NCI-H2227 (cell line): ENCODE measurements around the gene GPAT2.
"Not testable (repeated sequence)": the region's sequence is repeated elsewhere in the genome, so short reads cannot be mapped to it uniquely, and the experiment has no call there.

ENCODE experiments used
- DNase-seq: peaks from one replicate; lab custom pipeline; 2025; ENCODE audit not compliant: unreplicated experiment; lab: John Stamatoyannopoulos, UW

GPAT2 gene

DNA sequence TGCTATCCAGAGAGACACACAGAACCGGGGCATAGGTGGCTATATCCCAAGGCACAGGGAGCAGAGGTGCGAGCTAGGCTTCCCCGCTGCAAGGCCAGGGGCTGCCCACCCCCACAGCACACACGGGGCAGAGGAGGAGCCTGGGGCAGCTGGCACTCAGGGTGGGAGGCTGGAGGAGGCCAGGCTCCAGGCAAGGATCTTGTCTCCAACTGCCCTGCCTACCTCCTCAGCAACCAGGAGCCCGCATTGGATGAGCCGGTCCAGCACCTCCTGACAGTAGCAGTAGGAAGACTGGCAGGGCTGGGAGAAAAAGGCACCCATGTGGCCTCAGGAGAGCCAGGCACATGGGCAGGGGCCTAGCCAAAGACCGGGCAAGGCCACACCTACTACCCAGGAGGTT is 11.0 kb downstream of the GPAT2 start:
- not testable (repeated sequence) for DNase-seq

- not testable (repeated sequence) for DNase-seq
Measured at GRCh38 chr2:96022701-96023447, 11.8 kb downstream of the GPAT2 start.

GRCh38 chr2:96022126-96022525 is 12.6 kb downstream of the GPAT2 start:
- DNase-seq, result not testable (repeated sequence)

DNA sequence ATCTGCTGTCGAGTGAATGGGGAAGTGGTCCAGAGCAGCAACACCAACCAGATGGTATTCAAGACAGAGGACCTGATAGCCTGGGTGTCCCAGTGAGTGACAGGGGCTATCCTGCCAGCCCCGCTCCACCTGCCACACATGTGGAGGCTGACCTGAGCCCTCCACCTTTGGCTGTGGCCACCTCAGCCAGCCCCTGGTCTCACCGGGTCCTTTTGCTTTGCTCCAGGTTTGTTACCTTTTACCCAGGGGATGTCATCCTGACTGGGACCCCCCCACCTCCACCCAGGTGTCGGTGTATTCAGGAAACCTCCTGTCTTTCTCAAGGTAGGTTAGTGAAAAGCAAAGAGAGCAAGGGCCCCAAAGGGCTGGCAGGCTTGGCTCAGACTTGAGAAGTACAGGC is 13.6 kb downstream of the GPAT2 start:
- DNase-seq, result not testable (repeated sequence)

GRCh38 chr2:96019909-96020590 is 14.7 kb downstream of the GPAT2 start:
- not testable (repeated sequence) for DNase-seq

- not testable (repeated sequence) for DNase-seq
Measured at GRCh38 chr2:96016321-96016720, 18.4 kb downstream of the GPAT2 start.

DNA sequence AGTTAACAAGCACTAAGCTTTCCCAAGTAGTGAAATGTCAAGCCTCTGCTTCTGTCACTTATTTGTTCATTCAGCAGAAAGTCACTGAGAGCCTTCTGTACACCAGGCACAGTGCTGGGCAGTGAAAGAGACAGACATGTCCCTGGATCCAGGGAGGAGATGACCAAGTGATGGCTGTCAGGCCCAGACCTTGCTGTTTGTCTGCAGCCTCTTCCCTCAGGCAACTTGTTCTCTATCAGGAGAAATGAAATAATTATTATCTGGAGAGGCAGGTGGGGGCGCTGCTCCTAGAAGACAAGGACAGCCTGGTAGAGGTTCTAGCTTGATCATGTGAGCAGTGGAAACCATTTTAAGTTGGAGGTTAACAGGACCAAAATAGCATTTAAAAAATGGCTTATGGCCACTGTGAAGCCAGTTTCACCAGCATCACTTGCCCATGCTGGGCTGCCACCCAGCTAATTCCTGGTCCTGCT is 21.9 kb downstream of the GPAT2 start:
- not testable (repeated sequence) for DNase-seq

- DNase-seq, result not testable (repeated sequence)
Measured at GRCh38 chr2:96012086-96012791, 22.5 kb downstream of the GPAT2 start.

DNA sequence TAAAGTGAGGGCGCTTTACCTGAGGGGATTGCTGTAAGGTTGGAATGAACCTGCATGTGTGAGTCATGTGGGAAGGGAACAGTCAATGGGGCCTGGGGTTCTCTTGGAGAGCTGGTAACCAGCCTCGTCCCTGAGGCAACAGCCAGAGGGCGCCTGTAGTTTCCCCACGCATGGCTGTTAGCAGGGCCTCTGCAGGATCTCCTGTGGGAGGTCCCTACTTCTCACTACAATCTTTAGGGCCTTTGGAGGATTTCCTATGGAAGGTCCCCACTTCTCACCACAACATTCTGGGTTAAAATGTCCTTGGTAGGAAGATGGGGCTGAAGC is 23.6 kb downstream of the GPAT2 start:
- not testable (repeated sequence) for DNase-seq

DNA sequence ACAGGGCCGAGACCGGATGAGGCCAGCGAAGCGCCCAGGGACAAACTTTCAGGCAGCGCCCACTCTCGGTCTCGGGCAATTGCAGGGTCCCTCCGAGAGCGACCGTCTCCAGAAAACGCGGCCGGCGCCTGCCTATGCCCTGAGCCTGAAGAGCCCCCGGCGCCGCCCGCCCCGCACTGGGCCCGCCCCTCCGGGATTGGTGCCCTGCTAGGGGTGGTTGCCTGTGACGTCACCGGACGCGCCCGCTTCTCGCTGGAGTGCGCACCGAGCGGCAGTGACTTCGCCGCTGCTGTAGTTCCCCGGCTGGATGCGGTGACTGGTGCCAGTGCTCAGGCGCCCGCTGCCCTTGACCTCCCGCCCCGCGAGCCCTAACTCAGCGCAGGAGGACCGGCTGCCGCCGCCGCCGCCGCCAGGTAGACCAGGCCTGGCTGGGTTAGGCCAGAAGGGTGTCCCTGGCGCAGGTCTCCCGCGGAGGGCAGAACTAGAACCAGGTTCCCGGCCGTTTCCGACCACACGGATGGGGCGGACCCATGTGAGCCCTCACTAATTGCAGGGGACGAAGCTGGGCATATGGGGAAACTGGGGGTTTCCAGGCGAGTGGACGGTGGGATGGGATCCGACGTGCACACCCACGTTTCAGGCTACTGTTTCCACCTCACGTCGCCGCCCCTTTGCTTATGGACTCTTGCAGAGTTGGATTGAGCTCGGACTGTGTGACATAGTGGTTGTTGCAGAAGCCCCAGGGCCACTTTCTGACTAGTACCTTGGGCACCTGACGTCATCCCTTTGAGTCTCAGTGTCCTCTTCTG is 24.2 kb downstream of the GPAT2 start:
- DNase-seq, result not testable (repeated sequence)

DNA sequence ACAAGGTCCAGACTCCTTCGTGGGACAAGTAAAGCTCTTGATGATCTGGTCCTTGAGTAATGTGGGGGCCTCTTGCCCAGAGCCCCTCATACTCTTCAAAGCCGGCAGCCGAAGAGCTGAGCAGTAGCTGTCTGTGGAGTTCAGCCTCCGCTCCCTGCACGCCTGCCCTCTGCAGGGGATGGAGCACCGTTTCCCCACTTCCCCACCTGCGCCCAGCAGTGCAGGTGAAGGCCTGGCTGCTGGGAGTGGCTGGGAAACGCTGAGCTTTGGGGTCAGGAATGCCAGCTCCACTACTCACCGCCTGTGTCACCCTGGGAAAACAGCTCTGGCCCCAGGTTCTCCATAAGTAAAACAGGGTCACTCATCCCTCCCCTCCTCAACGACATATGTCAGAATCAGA is 24.9 kb downstream of the GPAT2 start:
- DNase-seq, result not testable (repeated sequence)

- not testable (repeated sequence) for DNase-seq
Measured at GRCh38 chr2:96008051-96008450, 26.7 kb downstream of the GPAT2 start.

- DNase-seq, result not testable (repeated sequence)
Measured at GRCh38 chr2:96006248-96006647, 28.5 kb downstream of the GPAT2 start.

GRCh38 chr2:95992520-95993272 is 42.0 kb downstream of the GPAT2 start:
- DNase-seq, result not testable (repeated sequence)

DNA sequence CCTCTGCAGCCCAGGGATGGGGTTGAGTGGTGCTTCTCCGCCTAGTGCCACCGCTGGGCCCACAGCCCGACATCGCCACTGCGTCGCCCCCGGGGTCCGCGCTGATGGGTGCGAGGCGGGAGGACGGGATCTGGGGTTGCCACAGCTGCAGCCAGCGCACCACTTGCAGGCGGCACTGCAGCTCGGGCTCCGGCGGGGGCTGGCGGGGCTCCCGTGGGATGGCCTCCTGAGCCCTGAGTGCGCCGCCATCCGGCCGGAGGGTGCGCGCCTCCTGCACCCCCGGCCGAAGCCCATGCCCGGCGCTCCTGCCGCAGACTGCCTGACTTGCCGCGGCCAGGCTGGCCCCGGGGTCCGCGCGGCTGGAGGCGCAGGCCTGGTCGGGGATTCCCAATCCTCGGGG is 42.6 kb downstream of the GPAT2 start:
- not testable (repeated sequence) for DNase-seq

DNA sequence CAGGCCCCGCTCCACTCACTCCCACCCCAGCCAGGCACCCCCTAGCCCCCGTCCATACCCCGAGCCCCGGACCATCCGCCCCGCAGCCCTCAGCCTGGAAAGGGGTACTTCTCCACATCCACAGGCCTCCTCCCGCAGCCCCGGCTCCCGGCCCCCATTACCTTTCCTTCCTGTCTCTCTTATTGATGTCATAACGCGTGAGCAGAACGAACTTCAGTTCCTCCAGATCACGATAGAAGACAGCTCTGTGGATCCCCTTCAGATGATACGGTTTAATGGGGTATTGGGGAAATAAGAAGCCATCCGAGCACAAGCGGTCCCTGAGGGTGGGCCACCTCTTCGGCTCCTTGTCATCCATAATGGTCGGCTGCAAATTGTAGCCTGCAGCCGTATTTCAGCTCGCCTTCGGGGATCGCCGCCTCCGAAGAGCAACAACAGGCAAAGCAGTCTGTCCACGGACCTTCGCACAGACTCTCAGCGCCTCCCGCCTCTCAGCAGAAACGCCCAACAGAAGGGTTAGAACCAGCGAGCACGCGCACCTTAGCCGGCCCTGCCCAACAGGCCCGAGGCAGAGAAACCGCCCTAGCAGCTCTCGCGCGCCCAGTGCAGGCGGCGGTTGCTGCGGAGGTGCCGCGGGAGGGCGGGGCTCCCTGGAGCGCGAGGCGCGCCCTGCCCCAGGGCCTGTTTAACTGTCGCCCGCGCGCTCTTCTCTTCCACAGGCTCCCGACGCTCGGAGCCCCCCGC is 43.2 kb downstream of the GPAT2 start, which contains the start of gene ANKRD36C:
ANKRD36C (minus strand) TSS at position 474 of the 744 bp plus-strand sequence; CDS start at position 358, 116 bp downstream.
- DNase-seq, result not testable (repeated sequence)

DNA sequence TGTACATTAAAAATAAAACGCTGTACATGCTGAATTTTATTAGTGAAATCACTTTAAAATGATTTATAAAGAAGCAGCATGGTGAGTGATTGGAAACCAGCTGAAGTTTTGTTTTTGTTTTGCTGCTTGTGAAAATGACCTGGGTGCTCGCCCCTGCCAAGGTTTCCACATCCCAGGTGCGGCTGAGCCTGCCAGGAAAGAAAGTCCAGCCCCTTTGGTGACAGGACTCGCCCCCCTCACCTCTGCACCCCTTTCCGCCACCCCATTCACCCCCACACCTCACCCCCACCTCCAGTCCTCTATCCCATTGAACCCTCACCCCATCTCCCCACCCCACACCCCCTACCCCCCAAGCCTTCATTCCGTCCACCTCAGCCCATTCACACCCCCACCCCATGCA is 43.8 kb downstream of the GPAT2 start:
- DNase-seq, result not testable (repeated sequence)
